ENCODE measurements around the gene THRB.

GRCh38 chr3:24261521-24261920, 233.1 kb downstream of the THRB start:
- TF ChIP-seq EZH2 (IDR thresholded peaks at IDR 0.05; ENCODE audit: insufficient read depth, poor library complexity, severe bottlenecking) (no peak), EZH2phosphoT487 (IDR thresholded peaks at IDR 0.05; ENCODE audit: insufficient read depth, low read depth) (no peak)

Measured in GM23248 (cell line).